HG03442 (cell line): ENCODE results near the gene PXMP4.

Source experiments
- ATAC-seq: cut with Tn5 transposase; IDR thresholded peaks from one replicate; pipeline ENCODE4 v1.9.1; 2021; ENCODE audit warnings: mild to moderate bottlenecking, moderate library complexity; ENCODE audit not compliant: unreplicated experiment

The PXMP4 gene

DNA sequence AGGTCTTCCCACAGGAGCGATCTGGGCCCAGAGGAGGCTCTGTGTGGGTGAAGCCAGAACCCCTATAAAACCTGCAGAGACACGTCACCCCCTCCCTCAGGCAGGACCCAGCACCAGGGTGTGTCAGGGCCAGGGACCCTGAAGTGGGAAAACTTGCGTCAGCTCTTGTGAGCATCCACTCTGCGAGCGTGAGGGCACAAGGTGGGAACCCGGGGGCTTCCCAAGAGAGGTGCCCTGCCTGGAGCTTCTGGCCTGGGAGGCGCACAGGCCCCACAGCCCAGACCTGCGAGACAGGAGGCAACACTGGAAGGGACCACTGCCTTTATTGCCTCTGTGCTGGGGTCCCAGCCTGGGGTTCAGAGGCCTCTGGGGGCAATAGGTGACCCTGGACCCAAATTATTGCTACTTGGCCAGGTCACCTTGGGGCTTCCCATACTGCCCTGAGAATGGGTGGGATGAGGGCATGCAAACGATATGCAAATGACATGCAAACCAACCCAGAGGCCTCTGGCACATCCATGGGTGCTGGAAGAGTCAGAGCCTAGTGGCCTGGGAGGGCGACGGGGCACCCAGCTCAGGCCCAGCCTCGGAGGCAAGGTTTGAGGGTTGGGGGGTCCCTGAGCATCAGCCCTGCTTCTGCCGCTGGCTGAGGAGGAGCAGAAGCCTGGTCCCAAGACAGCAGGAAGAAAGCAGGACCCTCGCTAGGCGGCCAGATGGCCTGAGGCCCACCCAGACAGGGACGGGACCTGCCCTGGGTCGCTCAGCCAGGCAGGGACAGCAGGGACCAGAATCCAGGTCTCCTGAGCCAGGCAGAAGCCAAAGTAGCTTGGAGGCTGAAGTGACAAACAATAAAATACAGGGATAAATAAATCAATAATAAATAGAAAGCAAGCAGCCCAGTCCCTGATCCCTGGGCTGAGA, 63.1 kb downstream of the PXMP4 start:
- ATAC-seq = no peak

DNA sequence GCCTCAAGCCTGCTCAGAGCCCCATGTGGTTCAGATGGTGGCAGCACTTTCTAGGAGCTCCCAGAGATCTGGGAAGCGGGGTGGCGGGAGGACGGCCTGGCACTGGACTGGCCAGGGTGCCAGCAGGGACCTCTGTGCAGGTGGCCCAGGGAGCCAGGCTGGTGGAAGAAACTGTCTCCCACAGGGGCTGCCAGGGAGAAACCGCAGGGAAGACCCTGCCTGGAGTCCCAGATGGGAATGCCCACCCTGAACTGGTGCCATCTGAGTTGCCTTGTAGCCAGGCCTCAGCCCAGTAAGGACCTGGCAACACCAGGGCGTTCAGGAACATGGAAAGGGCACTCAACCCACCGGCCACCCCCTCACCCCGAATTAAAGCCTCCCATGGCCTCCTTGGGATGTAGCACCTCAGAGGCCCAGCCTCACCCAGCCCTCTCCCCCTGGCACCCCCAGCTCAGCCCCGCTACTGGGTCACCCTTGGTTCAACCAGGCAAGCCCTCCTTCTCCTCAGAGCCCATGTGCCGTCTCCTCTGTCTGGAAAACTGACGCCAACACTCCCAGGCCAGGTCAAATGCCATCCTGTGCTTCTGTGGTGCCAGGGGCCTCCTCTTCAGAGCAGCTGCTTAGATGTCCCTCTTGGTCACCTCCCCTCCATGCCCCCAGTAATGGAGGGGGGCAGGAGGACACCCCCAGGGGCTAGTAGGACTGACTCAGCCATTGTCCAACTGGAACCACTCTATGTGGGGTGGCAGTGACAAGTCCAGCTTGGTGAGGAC, 63.9 kb downstream of the PXMP4 start:
- no peak for ATAC-seq

GRCh38 chr20:33655164-33655563, 64.9 kb downstream of the PXMP4 start:
- ATAC-seq = no peak

GRCh38 chr20:33654680-33655161, 65.4 kb downstream of the PXMP4 start:
- no peak for ATAC-seq

- ATAC-seq = no peak
Measured at GRCh38 chr20:33653900-33654596, 66.1 kb downstream of the PXMP4 start.

DNA sequence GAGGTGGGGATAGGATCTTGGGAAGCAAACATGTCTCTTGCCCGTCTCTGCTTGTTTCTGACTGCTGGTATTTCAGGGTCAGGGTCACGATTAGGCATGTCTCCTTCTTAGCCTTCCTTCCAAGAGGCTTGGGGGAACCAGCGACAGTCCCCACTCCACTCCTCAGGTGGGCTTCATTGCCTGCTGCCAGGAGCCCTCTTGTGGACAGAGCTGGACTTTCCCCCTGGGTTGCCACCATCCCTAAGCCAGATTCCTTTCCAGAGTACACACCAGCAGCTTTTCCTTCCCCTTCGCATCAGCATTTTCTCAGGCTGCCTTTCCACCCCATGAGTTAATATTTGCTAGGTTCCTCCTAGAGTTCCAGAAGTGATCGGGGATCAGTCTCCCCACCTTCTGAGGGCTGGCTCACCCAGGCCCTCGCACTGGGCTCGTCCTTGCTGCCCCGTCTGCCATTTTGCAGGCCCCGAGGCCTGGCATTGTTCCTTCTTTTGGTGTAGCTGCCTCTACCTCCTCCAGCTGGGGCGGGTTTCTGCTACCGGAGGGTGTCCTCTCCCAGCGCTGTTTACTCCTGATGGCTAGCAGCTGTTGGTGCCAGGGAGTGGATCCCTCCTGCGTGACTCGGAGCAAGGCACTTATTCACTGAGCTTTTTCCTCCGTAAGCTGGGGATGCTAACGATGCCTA, 66.8 kb downstream of the PXMP4 start:
- no peak for ATAC-seq
